Activated CD4-positive, alpha-beta memory T cell treated with anti-CD3 and anti-CD28 coated beads, Interleukin-2, amount 10 ng/mL, durations not matched to agents 7 days and 5 days (primary cell): ENCODE data around the gene DPP3. TPM values are rescaled to one million over a fixed set of nuclear protein-coding genes. Genes with fewer than 3 reads are reported as not detected.

Source experiments
- CTCF ChIA-PET: fragments of 350-600 bp; sonication (Branson Sonifier 250); formaldehyde crosslinking; loops from one replicate; lab custom pipeline; 2021; ENCODE audit warnings: antibody characterized with exemption, inconsistent platforms; lab: Charles Lee
- POLR2A ChIA-PET: fragments of 350-600 bp; sonication (Branson Sonifier 250); formaldehyde crosslinking; loops from one replicate; lab custom pipeline; 2021; ENCODE audit warnings: antibody characterized with exemption; lab: Charles Lee
- DNase-seq: peaks from one replicate; pipeline ENCODE4 v3.0.0-alpha.2; 2020
- H3K27ac Mint-ChIP-seq: one replicate; pipeline ENCODE4 v1.8.0; 2021; ENCODE audit warnings: mild to moderate bottlenecking, mixed read lengths
- H3K27me3 Mint-ChIP-seq: one replicate; pipeline ENCODE4 v1.8.0; 2021; ENCODE audit warnings: mixed read lengths
- H3K36me3 Mint-ChIP-seq: one replicate; pipeline ENCODE4 v1.8.0; 2021; ENCODE audit warnings: low read depth, mixed read lengths
- H3K4me1 Mint-ChIP-seq: one replicate; pipeline ENCODE4 v1.8.0; 2021; ENCODE audit warnings: mixed read lengths
- H3K4me3 Mint-ChIP-seq: one replicate; pipeline ENCODE4 v1.8.0; 2021; ENCODE audit warnings: mild to moderate bottlenecking, mixed read lengths
- H3K9me3 Mint-ChIP-seq: one replicate; pipeline ENCODE4 v1.8.0; 2021; ENCODE audit warnings: mixed read lengths
- total RNA-seq, 2 experiments: library from RNA; stranded (reverse); gene quantifications; one replicate each; pipeline ENCODE4 v1.2.3, GENCODE V29; 2021

DPP3 gene
- total RNA-seq, 2 experiments from 2014 or later = 59.3 to 60.6 TPM

DNA sequence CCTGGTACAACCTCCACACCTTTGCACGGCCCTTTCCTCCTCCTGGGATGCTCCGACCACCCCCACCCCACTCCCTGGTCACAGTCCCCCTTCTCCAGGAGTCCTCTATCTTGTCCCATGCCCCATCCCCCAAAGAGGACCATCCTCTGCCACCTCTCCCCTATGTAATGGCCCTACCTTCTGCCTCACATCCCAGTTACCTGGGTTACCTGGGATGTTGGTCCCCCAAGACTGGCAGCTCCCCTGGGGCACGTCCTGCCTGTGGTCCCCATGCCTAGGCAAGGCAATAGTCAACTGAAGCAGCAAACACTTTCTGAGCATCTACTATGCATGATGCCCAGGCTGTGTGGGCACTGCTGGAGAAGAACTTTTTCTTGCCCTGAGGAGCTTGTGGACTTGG lies 75.2 kb downstream of the DPP3 start:
- DNase-seq = no peak
- POLR2A ChIA-PET = interaction anchor here (1.0 to 3.8 kb wide), 2 partner anchors 9 to 14 kb away, joined by 3 to 16 read pairs; partner anchors contain the start of genes ACTN3 and ZDHHC24
- Mint-ChIP-seq H3K4me1 (no peaks in the 10 kb centered on the region), H3K27ac (no peak overlapping the region), H3K9me3 (no peaks in the 10 kb centered on the region), H3K36me3 (no peaks in the 10 kb centered on the region), H3K27me3 (peaks cover 11% of the 10 kb centered on the region), H3K4me3 (no peak overlapping the region)
- CTCF ChIA-PET = no interaction called here

DNA sequence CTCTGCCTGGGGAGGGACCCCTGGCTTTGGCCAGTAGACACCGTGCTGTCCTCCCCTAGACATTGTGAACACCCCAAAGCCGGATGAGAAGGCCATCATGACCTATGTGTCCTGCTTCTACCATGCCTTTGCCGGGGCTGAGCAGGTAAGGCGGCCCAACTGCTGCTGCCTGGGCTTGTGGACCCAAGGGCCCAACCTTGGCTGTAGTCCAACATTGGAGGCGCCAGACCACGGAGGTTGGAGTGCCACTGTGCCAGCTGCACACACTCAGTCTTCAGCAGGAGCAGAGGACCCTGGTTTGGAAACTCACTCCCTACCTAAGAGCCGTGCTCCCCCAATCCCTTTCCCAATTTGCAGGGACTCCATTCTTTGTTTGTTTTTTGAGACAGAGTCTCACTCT lies 75.9 kb downstream of the DPP3 start:
- H3K27me3 Mint-ChIP-seq = peaks cover 9% of the 10 kb centered on the region
- no peaks in the 10 kb centered on the region for H3K36me3 Mint-ChIP-seq
- no peak overlapping the region for H3K27ac Mint-ChIP-seq
- ChIA-PET CTCF (no interaction called here), POLR2A (interaction anchor here (3.8 kb wide), 1 partner anchor 10 kb away, joined by 16 read pairs; the partner anchor contains the start of genes ACTN3 and ZDHHC24)
- H3K9me3 Mint-ChIP-seq = no peaks in the 10 kb centered on the region
- H3K4me3 Mint-ChIP-seq = no peak overlapping the region
- no peak for DNase-seq
- no peaks in the 10 kb centered on the region for H3K4me1 Mint-ChIP-seq

DNA sequence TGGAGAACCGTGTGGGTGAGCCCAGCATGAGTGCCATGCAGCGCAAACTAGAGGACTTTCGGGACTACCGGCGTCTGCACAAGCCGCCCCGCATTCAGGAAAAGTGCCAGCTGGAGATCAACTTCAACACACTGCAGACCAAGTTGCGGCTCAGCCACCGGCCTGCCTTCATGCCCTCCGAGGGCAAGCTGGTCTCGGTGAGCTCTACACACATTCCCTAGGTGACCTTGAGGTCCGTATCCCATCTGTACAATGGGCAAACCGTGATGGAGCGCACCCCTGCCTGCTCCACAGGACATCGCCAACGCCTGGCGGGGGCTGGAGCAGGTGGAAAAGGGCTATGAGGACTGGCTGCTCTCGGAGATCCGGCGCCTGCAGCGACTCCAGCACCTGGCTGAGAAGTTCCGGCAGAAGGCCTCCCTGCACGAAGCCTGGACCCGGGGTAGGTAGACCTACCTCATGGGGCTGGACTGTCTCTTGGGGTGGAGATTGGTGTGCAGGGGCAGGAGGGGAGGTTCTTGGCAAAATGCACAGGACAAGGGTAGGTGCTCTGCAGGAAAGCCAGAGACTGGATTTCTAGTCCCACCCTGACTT lies 77.6 kb downstream of the DPP3 start:
- CTCF ChIA-PET = interaction anchor here (1.3 kb wide), 1 partner anchor 19 kb away, joined by 3 read pairs; no protein-coding TSS in a partner anchor

More for the DNA sequence above, 77.6 kb downstream of the DPP3 start:
- H3K9me3 Mint-ChIP-seq = no peaks in the 10 kb centered on the region
- H3K4me3 Mint-ChIP-seq = no peak overlapping the region
- H3K36me3 Mint-ChIP-seq = no peaks in the 10 kb centered on the region
- no peaks in the 10 kb centered on the region for H3K4me1 Mint-ChIP-seq
- POLR2A ChIA-PET = interaction anchor here (3.8 kb wide), 1 partner anchor 12 kb away, joined by 16 read pairs; the partner anchor contains the start of genes ACTN3 and ZDHHC24
- no peak for DNase-seq
- H3K27me3 Mint-ChIP-seq = peaks cover 9% of the 10 kb centered on the region
- no peak overlapping the region for H3K27ac Mint-ChIP-seq

Other genes starting within 250 kb of the DPP3 start
- gene KLC2, start 222.7 kb upstream of the DPP3 start, total RNA-seq = 10 to 100 TPM; 32.8 to 33.9 TPM
- 100 to 1,000 TPM; 146 to 150 TPM for gene RAB1B, start 211.8 kb upstream of the DPP3 start, total RNA-seq
- 1 to 10 TPM; 1.9 to 2.1 TPM for gene CNIH2, start 202.3 kb upstream of the DPP3 start, total RNA-seq
- gene YIF1A, start 191.3 kb upstream of the DPP3 start, total RNA-seq = 10 to 100 TPM; 49.5 to 52.5 TPM
- not detected for gene TMEM151A, start 188.5 kb upstream of the DPP3 start, total RNA-seq
- not detected for gene CD248, start 163.4 kb upstream of the DPP3 start, total RNA-seq
- gene RIN1, start 144.0 kb upstream of the DPP3 start, total RNA-seq = under 1 TPM; 0.43 to 0.73 TPM
- gene BRMS1, start 135.3 kb upstream of the DPP3 start, total RNA-seq = 10 to 100 TPM; 39.7 to 40.4 TPM
- 1 to 10 TPM; 8.4 to 8.7 TPM for gene B4GAT1, start 132.8 kb upstream of the DPP3 start, total RNA-seq
- 1 to 10 TPM; 8.4 to 9.0 TPM for gene SLC29A2, start 108.7 kb upstream of the DPP3 start, total RNA-seq
- gene NPAS4, start 59.4 kb upstream of the DPP3 start, total RNA-seq = under 1 TPM in 1 of 2 experiments, not detected in 1; 0.20 TPM
- 10 to 100 TPM; 44.2 to 55.3 TPM for gene MRPL11, start 41.6 kb upstream of the DPP3 start, total RNA-seq
- gene PELI3, start 13.5 kb upstream of the DPP3 start, total RNA-seq = 1 to 10 TPM; 6.8 to 7.5 TPM
- gene BBS1, start 30.2 kb downstream of the DPP3 start, total RNA-seq = 10 to 100 TPM; 16.8 to 16.9 TPM
- gene ZDHHC24, start 65.6 kb downstream of the DPP3 start, total RNA-seq = 10 to 100 TPM; 25.9 to 26.0 TPM
- under 1 TPM; 0.30 to 0.35 TPM for gene ACTN3, start 66.5 kb downstream of the DPP3 start, total RNA-seq
- gene CTSF, start 88.2 kb downstream of the DPP3 start, total RNA-seq = 1 to 10 TPM; 3.7 to 4.3 TPM
- gene CCDC87, start 112.6 kb downstream of the DPP3 start, total RNA-seq = not detected
- 10 to 100 TPM; 32.8 to 33.2 TPM for gene CCS, start 112.8 kb downstream of the DPP3 start, total RNA-seq
- gene RBM14, start 136.2 kb downstream of the DPP3 start, total RNA-seq = 100 to 1,000 TPM; 116 to 120 TPM
- 100 to 1,000 TPM; 109 to 110 TPM for gene RBM4, start 158.3 kb downstream of the DPP3 start, total RNA-seq
- gene RBM4B, start 197.5 kb downstream of the DPP3 start, total RNA-seq = 10 to 100 TPM; 19.6 to 20.1 TPM
- gene SPTBN2, start 248.8 kb downstream of the DPP3 start, total RNA-seq = under 1 TPM; 0.18 to 0.25 TPM